ENCODE measurements around the gene CCL20. TPM values are rescaled to one million over a fixed set of nuclear protein-coding genes. Genes with fewer than 3 reads are reported as not detected.

The CCL20 gene
- total RNA-seq, 1 experiment from 2014 or later = 3.5 TPM

DNA sequence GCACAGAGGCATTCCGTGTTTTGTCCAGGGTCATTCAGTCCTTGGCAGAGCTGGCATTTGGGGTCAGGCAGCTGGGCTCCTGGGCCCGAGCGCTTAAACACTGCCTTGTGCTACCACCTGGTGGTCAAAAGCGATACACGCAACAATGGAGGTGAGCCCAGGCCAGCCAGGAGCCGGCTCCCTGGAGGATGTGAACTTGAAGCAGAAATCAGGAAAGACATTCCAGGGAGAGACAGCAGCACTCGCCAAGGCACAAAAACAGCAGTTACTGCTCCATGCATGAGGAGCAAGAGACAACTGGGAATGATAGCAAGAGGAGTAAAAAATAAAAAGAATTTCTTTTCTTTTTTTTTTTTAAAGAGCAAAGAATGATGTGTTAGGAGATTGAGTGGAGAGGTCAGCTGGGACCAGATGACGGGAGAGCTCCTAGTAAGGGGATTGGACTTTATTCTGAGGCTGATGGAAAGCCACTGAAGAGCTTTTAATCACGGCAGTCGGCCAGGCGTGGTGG is 47.2 kb upstream of the CCL20 start:
- H3K9me3 Mint-ChIP-seq (ENCODE audit: unreplicated experiment) = no peaks in the 10 kb centered on the region
- peak overlapping the region; percentile 3 for H3K27ac Mint-ChIP-seq (ENCODE audit: unreplicated experiment)
- intact Hi-C loops (cut with micrococcal nuclease; ENCODE audit: unreplicated experiment) = loop anchor here (1.0 to 5.0 kb wide), 5 partner anchors 96 to 360 kb away; partner anchors contain the start of gene AGFG1
- peaks cover 6% of the 10 kb centered on the region for H3K36me3 Mint-ChIP-seq (ENCODE audit: insufficient read depth, unreplicated experiment)
- Histone ChIP-seq H3K36me3 (ENCODE audit: control insufficient read depth, insufficient read depth, low read length) (no peaks in the 10 kb centered on the region), H3K4me3 (ENCODE audit: low read depth, low read length) (no peak overlapping the region), H3K27me3 (replicated peaks; ENCODE audit: control insufficient read depth, insufficient read depth, low read length) (no peaks in the 10 kb centered on the region), H3K9me3 (no peaks in the 10 kb centered on the region), H3K4me1 (peaks cover 25% of the 10 kb centered on the region)
- DNase-seq = peak; percentile 78 to 82
- no peaks in the 10 kb centered on the region for H3K27me3 Mint-ChIP-seq (ENCODE audit: insufficient read depth, unreplicated experiment)
- no peak overlapping the region for H3K4me3 Mint-ChIP-seq (ENCODE audit: unreplicated experiment)
- no TSS peak for BruUV-seq (replicated peaks)
- CTCF ChIA-PET = interaction anchor here (0.6 to 2.7 kb wide), 17 partner anchors 30 to 427 kb away, joined by 3 to 48 read pairs (median 4); partner anchors contain the start of gene SLC19A3
- POLR2A ChIA-PET = interaction anchor here (0.5 to 1.1 kb wide), 3 partner anchors 64 to 966 kb away, joined by 4 to 6 read pairs (median 4); no protein-coding TSS in a partner anchor
- peak; percentile 76 to 81 for TF ChIP-seq CTCF (IDR thresholded peaks at IDR 0.05; ENCODE audit: insufficient read depth in 1 of 2, low read depth in 1 of 2, low read length in 1 of 2, severe bottlenecking in 1 of 2, unreplicated experiment in 1 of 2)
- peaks cover 23% of the 10 kb centered on the region for H3K4me1 Mint-ChIP-seq (ENCODE audit: low read depth, unreplicated experiment)

- intact Hi-C loops (cut with micrococcal nuclease; ENCODE audit: unreplicated experiment) = loop anchor here (5.0 kb wide), 2 partner anchors 191 to 296 kb away; partner anchors contain the start of gene AGFG1
- H3K27ac Mint-ChIP-seq (ENCODE audit: unreplicated experiment) = no peak overlapping the region
- no peaks in the 10 kb centered on the region for H3K9me3 Mint-ChIP-seq (ENCODE audit: unreplicated experiment)
- H3K4me1 ChIP-seq = peaks cover 14% of the 10 kb centered on the region
- no peaks in the 10 kb centered on the region for H3K36me3 Mint-ChIP-seq (ENCODE audit: insufficient read depth, unreplicated experiment)
- no peak for DNase-seq
- no TSS peak for BruUV-seq (replicated peaks)
- no peaks in the 10 kb centered on the region for H3K27me3 Mint-ChIP-seq (ENCODE audit: insufficient read depth, unreplicated experiment)
- POLR2A ChIA-PET = no interaction called here
- H3K4me1 Mint-ChIP-seq (ENCODE audit: low read depth, unreplicated experiment) = peaks cover 12% of the 10 kb centered on the region
- no peaks in the 10 kb centered on the region for H3K9me3 ChIP-seq
- H3K36me3 ChIP-seq (ENCODE audit: control insufficient read depth, insufficient read depth, low read length) = no peaks in the 10 kb centered on the region
- H3K4me3 Mint-ChIP-seq (ENCODE audit: unreplicated experiment) = no peak overlapping the region
- CTCF ChIA-PET = no interaction called here
- H3K27me3 ChIP-seq (replicated peaks; ENCODE audit: control insufficient read depth, insufficient read depth, low read length) = no peaks in the 10 kb centered on the region
- no peak overlapping the region for H3K4me3 ChIP-seq (ENCODE audit: low read depth, low read length)
- TF ChIP-seq CTCF (IDR thresholded peaks at IDR 0.05; ENCODE audit: insufficient read depth in 1 of 2, low read depth in 1 of 2, low read length in 1 of 2, severe bottlenecking in 1 of 2, unreplicated experiment in 1 of 2) = no peak
Measured at GRCh38 chr2:227767830-227768229, 45.8 kb upstream of the CCL20 start.

DNA sequence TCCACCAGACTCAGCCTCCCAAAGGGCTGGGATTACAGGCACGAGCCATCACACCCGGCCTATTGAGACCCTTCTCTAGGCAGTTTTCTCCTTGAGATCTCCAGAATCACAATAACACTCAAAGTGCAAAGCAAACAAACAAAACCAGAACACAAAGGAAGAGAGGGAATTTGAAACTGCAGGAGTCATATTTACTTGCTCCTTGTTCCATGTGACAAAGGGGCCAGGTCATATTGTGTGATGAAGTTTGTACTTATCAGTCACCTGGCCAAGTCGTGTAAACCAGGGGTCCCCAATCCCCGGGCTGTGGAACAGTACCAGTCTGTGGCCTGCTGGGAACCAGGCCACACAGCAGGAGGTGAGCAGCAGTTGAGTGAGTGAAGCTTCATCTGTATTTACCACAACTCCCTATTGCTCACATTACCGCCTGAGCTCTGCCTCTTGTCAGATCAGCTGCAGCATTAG is 41.4 kb upstream of the CCL20 start:
- Histone ChIP-seq H3K36me3 (ENCODE audit: control insufficient read depth, insufficient read depth, low read length) (no peaks in the 10 kb centered on the region), H3K27me3 (replicated peaks; ENCODE audit: control insufficient read depth, insufficient read depth, low read length) (no peaks in the 10 kb centered on the region), H3K4me3 (ENCODE audit: low read depth, low read length) (no peak overlapping the region), H3K4me1 (no peaks in the 10 kb centered on the region), H3K9me3 (no peaks in the 10 kb centered on the region)
- H3K4me3 Mint-ChIP-seq (ENCODE audit: unreplicated experiment) = no peak overlapping the region
- H3K9me3 Mint-ChIP-seq (ENCODE audit: unreplicated experiment) = no peaks in the 10 kb centered on the region
- intact Hi-C loops (cut with micrococcal nuclease; ENCODE audit: unreplicated experiment) = no loop called here
- CTCF ChIA-PET = no interaction called here
- TF ChIP-seq CTCF (IDR thresholded peaks at IDR 0.05; ENCODE audit: insufficient read depth in 1 of 2, low read depth in 1 of 2, low read length in 1 of 2, severe bottlenecking in 1 of 2, unreplicated experiment in 1 of 2) = no peak
- no peak for DNase-seq
- H3K27me3 Mint-ChIP-seq (ENCODE audit: insufficient read depth, unreplicated experiment) = no peaks in the 10 kb centered on the region
- POLR2A ChIA-PET = no interaction called here
- no peaks in the 10 kb centered on the region for H3K36me3 Mint-ChIP-seq (ENCODE audit: insufficient read depth, unreplicated experiment)
- H3K27ac Mint-ChIP-seq (ENCODE audit: unreplicated experiment) = no peak overlapping the region
- no peaks in the 10 kb centered on the region for H3K4me1 Mint-ChIP-seq (ENCODE audit: low read depth, unreplicated experiment)
- no TSS peak for BruUV-seq (replicated peaks)

Measured in Caco-2 (cell line).